ENCODE results near the gene PSMC5.

DNA sequence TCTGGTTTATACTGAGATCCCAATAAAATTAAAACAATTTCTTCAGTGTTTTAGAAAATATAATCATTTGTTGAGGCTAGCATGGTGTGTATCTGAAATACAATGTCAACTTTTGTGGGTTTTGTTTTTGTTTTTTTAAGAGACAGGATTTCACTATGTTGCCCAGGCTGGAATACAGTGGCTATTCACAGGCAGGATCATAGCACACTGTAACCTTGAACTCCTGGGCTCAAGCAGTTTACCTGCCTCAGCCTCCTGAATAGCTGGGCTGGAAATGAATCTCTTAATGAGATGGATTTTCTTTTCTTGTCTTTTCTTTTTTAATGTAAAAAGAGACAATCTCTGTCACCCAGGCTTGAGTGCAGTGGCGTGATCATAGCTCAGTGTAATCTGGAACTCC, 41.1 kb upstream of the PSMC5 start:
- TF ChIP-seq, protein P1, sequence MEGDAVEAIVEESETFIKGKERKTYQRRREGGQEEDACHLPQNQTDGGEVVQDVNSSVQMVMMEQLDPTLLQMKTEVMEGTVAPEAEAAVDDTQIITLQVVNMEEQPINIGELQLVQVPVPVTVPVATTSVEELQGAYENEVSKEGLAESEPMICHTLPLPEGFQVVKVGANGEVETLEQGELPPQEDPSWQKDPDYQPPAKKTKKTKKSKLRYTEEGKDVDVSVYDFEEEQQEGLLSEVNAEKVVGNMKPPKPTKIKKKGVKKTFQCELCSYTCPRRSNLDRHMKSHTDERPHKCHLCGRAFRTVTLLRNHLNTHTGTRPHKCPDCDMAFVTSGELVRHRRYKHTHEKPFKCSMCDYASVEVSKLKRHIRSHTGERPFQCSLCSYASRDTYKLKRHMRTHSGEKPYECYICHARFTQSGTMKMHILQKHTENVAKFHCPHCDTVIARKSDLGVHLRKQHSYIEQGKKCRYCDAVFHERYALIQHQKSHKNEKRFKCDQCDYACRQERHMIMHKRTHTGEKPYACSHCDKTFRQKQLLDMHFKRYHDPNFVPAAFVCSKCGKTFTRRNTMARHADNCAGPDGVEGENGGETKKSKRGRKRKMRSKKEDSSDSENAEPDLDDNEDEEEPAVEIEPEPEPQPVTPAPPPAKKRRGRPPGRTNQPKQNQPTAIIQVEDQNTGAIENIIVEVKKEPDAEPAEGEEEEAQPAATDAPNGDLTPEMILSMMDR (IDR thresholded peaks at IDR 0.05; ENCODE audit: extremely low read depth in 1 of 2, insufficient read depth in 1 of 2, low read depth in 1 of 2, low read length in 2 of 2) = no peak
- no peak for TF ChIP-seq EZH2 (IDR thresholded peaks at IDR 0.05; ENCODE audit: borderline replicate concordance, low read depth, low read length, severe bottlenecking)
- TF ChIP-seq POLR2A (IDR thresholded peaks at IDR 0.05; ENCODE audit: low read depth, low read length) = no peak
- TF ChIP-seq POLR2AphosphoS5 (IDR thresholded peaks at IDR 0.05; ENCODE audit: insufficient read depth, low read depth, low read length) = no peak
